Tibial artery (tissue), 4 donors: ENCODE measurements around the gene UST.

Experiments
- DNase-seq, 2 donors: peaks; one replicate each; pipeline ENCODE4 v3.0.0-alpha.2; 2019
- H3K27ac ChIP-seq, 2 donors: fragments of 200-600 bp; sonication (generic) in 1 of 2; 1 replicate in 1 of 2; 2 replicates in 1 of 2; pipeline ENCODE4 v1.5.1; 2018 to 2019; ENCODE audit warnings: mild to moderate bottlenecking in 1 of 2
- H3K27me3 ChIP-seq, 2 donors: fragments of 200-600 bp; sonication (generic) in 1 of 2; one replicate each; pipeline versions ENCODE4 v1.5.1 to v1.6.0; 2016 to 2019
- H3K36me3 ChIP-seq, 3 donors: fragments of 200-600 bp; sonication (generic) in 2 of 3; one replicate each; pipeline ENCODE4 v1.5.1; 2016 to 2019; ENCODE audit warnings: mild to moderate bottlenecking in 2 of 3
- H3K4me1 ChIP-seq, 4 donors: fragments of 200-600 bp; sonication (generic) in 2 of 4; 1 replicate in 3 of 4; 2 replicates in 1 of 4; pipeline ENCODE4 v1.5.1; 2016 to 2019
- H3K4me3 ChIP-seq, 2 donors: fragments of 200-600 bp; sonication (generic) in 1 of 2; 1 replicate in 1 of 2; 2 replicates in 1 of 2; pipeline ENCODE4 v1.5.1; 2018 to 2019; ENCODE audit warnings: mild to moderate bottlenecking in 2 of 2
- H3K9me3 ChIP-seq, 3 donors: fragments of 200-600 bp; sonication (generic) in 1 of 3; one replicate each; pipeline ENCODE4 v1.5.1; 2016 to 2019
- CTCF ChIP-seq, 2 experiments: fragments of 200-600 bp in 1 of 2; fragments of 450-650 bp in 1 of 2; IDR thresholded peaks; one replicate each; pipeline ENCODE4 v1.5.1; 2017 to 2019; ENCODE audit warnings: antibody characterized with exemption in 2 of 2, mild to moderate bottlenecking in 1 of 2, moderate library complexity in 1 of 2
- intact Hi-C: fragments of 100-400 bp; cut with DNase I; formaldehyde crosslinking; loops from one replicate; pipeline ENCODE4 v1.15.0; 2023; ENCODE audit warnings: low total_unique reads

UST gene

GRCh38 chr6:148799647-148800046 lies 52.8 kb downstream of the UST start:
- no peaks in the 10 kb centered on the region for H3K36me3 ChIP-seq
- no peaks in the 10 kb centered on the region for H3K9me3 ChIP-seq
- no peak for DNase-seq
- H3K4me3 ChIP-seq, result no peak overlapping the region
- no peaks in the 10 kb centered on the region for H3K27me3 ChIP-seq
- no peak for TF ChIP-seq CTCF (IDR thresholded peaks at IDR 0.05)
- intact Hi-C loops, result no loop called here
- H3K27ac ChIP-seq, result no peak overlapping the region
- H3K4me1 ChIP-seq, result peaks cover 0 to 22% (median 9%) of the 10 kb centered on the region in 4 donors

- no peak overlapping the region for H3K4me3 ChIP-seq
- H3K27me3 ChIP-seq, result no peaks in the 10 kb centered on the region
- no peak overlapping the region for H3K27ac ChIP-seq
- H3K36me3 ChIP-seq, result no peaks in the 10 kb centered on the region
- no peaks in the 10 kb centered on the region for H3K9me3 ChIP-seq
- intact Hi-C loops, result no loop called here
- DNase-seq, result no peak
- no peak for TF ChIP-seq CTCF (IDR thresholded peaks at IDR 0.05)
- H3K4me1 ChIP-seq, result peaks cover 0 to 22% (median 9%) of the 10 kb centered on the region in 4 donors
Measured at GRCh38 chr6:148800536-148800935, 53.7 kb downstream of the UST start.

- Histone ChIP-seq H3K36me3 (no peaks in the 10 kb centered on the region), H3K4me1 (peaks cover 0 to 22% (median 9%) of the 10 kb centered on the region in 4 donors), H3K27me3 (no peaks in the 10 kb centered on the region), H3K9me3 (no peaks in the 10 kb centered on the region), H3K4me3 (no peak overlapping the region), H3K27ac (no peak overlapping the region)
- TF ChIP-seq CTCF (IDR thresholded peaks at IDR 0.05), result no peak
- DNase-seq, result no peak
- intact Hi-C loops, result no loop called here
Measured at GRCh38 chr6:148803979-148804378, 57.1 kb downstream of the UST start.

GRCh38 chr6:148805777-148806176 lies 58.9 kb downstream of the UST start:
- Histone ChIP-seq H3K9me3 (no peaks in the 10 kb centered on the region), H3K36me3 (no peaks in the 10 kb centered on the region), H3K4me1 (peaks cover 0 to 9% (median 3%) of the 10 kb centered on the region in 4 donors), H3K27me3 (no peaks in the 10 kb centered on the region), H3K27ac (no peak overlapping the region), H3K4me3 (no peak overlapping the region)
- intact Hi-C loops, result no loop called here
- no peak for TF ChIP-seq CTCF (IDR thresholded peaks at IDR 0.05)
- DNase-seq, result no peak

- Histone ChIP-seq H3K27ac (no peak overlapping the region), H3K4me1 (no peaks in the 10 kb centered on the region), H3K27me3 (no peaks in the 10 kb centered on the region), H3K4me3 (no peak overlapping the region), H3K36me3 (no peaks in the 10 kb centered on the region), H3K9me3 (peaks cover 0 to 4% (median 0%) of the 10 kb centered on the region in 3 donors)
- no peak for TF ChIP-seq CTCF (IDR thresholded peaks at IDR 0.05)
- no peak for DNase-seq
- intact Hi-C loops, result no loop called here
Measured at GRCh38 chr6:148807784-148808183, 61.0 kb downstream of the UST start.

GRCh38 chr6:148808786-148809304 lies 62.0 kb downstream of the UST start:
- no peaks in the 10 kb centered on the region for H3K4me1 ChIP-seq
- H3K27me3 ChIP-seq, result no peaks in the 10 kb centered on the region
- H3K4me3 ChIP-seq, result no peak overlapping the region
- intact Hi-C loops, result no loop called here
- no peak overlapping the region for H3K27ac ChIP-seq
- DNase-seq, result no peak
- no peak for TF ChIP-seq CTCF (IDR thresholded peaks at IDR 0.05)
- no peaks in the 10 kb centered on the region for H3K36me3 ChIP-seq
- H3K9me3 ChIP-seq, result peaks cover 0 to 4% (median 0%) of the 10 kb centered on the region in 3 donors
